ENCODE results near the gene TEAD2. TPM values are rescaled to one million over a fixed set of nuclear protein-coding genes. Genes with fewer than 3 reads are reported as not detected.

The TEAD2 gene
- total and polyA plus RNA-seq, 9 of the 15 experiments (the other 6 are each of a cell fraction or from before 2014, with no cell fraction given) = 1.6 to 27.0 (median 13.9) TPM

DNA sequence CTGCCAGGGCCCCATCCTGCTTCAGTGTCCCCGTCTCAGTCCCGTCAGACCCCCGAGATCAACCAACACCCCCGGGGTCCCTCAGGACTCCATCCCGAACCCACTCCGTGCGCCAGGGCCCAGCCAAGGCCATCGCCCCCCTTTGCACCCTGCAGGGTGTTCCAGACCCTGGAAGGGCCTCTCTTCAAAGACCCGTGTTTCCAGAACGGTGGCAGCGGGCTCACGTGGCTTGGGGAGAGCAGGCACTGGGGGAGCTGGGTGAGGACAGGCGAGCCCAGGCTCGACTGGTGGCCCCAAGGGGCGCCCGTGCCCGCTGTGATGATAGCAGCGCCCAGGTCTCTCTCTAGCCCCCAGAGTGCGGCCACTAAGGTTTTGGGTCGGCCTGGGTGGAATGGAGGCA, 27.2 kb upstream of the TEAD2 start:
- no peaks in the 10 kb centered on the region for H4K20me1 ChIP-seq (replicated peaks; ENCODE audit: control insufficient read depth, insufficient read depth, low read length)
- POLR2A ChIA-PET = interaction anchor here (0.6 to 1.7 kb wide), 2 partner anchors 21 to 22 kb away, joined by 5 to 6 read pairs; no protein-coding TSS in a partner anchor
- TF ChIP-seq, protein P1, sequence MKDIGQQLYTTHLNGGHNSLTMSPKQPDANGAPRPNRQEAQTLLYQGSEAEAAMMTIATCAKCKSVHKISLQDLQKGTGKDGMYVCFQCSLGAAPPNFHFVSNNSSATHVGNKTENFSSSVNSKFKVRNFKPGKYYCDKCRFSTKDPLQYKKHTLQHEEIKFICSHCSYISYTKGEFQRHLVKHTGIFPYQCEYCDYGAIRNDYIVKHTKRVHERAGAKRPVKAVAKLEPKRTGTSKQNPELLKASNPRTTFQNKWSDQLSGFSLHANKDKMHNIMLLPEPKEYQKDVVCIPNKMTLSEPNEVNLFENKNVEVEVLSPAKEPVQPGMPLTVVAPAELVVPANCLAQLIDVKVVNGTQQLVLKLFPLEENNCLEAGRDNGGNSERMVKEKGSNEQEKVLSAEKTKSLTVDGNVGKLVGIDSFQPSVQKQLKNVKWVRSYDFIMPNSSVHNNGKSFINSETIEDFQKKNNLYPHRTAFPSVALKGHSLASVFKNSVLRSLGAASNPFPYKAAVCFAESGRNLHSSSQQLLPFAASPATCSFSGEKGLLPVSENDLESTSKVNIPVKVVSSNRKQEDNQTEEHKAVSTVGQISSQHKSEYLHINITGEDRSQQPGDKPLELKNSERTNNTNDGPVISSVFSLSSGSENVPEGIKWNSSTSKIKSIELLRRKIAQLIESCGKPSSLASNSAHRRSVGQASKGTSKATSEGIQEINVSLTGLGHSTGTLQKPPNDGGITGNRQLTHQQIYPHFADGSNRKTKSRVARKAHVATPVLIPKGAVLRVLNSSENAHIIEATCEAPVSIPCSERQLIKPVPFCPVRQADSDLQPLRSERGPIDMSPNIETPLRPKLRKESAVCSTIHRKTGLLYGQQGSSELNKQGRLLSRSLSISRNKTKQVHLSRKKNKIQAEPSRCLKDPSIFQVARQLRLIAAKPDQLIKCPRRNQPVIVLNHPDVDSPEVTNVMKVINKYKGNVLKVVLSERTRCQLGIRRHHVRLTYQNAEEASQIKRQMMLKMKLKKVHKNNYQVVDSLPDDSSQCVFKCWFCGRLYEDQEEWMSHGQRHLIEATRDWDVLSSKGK (CRISPR knock-in tag; IDR thresholded peaks at IDR 0.05) = no peak
- TF ChIP-seq E2F3 (CRISPR knock-in tag; IDR thresholded peaks at IDR 0.05) (no peak), SMAD1 (IDR thresholded peaks at IDR 0.05; ENCODE audit: low read depth, low read length, partially characterized antibody) (no peak), CEBPZ (IDR thresholded peaks at IDR 0.05; ENCODE audit: borderline replicate concordance, low read depth, low read length) (no peak), RFX7 (CRISPR knock-in tag; IDR thresholded peaks at IDR 0.05) (no peak), ZBTB34 (CRISPR knock-in tag; IDR thresholded peaks at IDR 0.05) (no peak), ZSCAN29 (IDR thresholded peaks at IDR 0.05) (no peak), HMBOX1 (IDR thresholded peaks at IDR 0.05) (no peak), CBFA2T3 (IDR thresholded peaks at IDR 0.05) (no peak)
- TF ChIP-seq, protein P2, sequence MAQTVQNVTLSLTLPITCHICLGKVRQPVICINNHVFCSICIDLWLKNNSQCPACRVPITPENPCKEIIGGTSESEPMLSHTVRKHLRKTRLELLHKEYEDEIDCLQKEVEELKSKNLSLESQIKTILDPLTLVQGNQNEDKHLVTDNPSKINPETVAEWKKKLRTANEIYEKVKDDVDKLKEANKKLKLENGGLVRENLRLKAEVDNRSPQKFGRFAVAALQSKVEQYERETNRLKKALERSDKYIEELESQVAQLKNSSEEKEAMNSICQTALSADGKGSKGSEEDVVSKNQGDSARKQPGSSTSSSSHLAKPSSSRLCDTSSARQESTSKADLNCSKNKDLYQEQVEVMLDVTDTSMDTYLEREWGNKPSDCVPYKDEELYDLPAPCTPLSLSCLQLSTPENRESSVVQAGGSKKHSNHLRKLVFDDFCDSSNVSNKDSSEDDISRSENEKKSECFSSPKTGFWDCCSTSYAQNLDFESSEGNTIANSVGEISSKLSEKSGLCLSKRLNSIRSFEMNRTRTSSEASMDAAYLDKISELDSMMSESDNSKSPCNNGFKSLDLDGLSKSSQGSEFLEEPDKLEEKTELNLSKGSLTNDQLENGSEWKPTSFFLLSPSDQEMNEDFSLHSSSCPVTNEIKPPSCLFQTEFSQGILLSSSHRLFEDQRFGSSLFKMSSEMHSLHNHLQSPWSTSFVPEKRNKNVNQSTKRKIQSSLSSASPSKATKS (CRISPR knock-in tag; IDR thresholded peaks at IDR 0.05) = no peak

More for the DNA sequence above, 27.2 kb upstream of the TEAD2 start:
- H3K4me1 ChIP-seq (replicated peaks in 1 of 2; ENCODE audit: control insufficient read depth in 2 of 2, insufficient read depth in 2 of 2, low read length in 2 of 2) = peaks cover 7 to 37% of the 10 kb centered on the region in 2 experiments; a peak in 4 of 5 replicates
- no TSS peak for BruUV-seq (replicated peaks)
- no peak overlapping the region for H2AFZ ChIP-seq (ENCODE audit: low read depth, low read length)
- no peak overlapping the region for H3K4me3 ChIP-seq
- CTCF ChIA-PET (ENCODE audit: low intra/inter-chr PET ratio) = no interaction called here
- H3K9ac ChIP-seq (ENCODE audit: insufficient read depth in 1 of 2, low read depth in 2 of 2, low read length in 2 of 2) = no peak overlapping the region
- H3K9me3 ChIP-seq (replicated peaks; ENCODE audit: control insufficient read depth, insufficient read depth, low read depth, low read length) = 0 out of 2 replicates have a peak, but pooled peaks cover 3% of the 10 kb centered on the region
- H3K79me2 ChIP-seq (ENCODE audit: control insufficient read depth, insufficient read depth, low read length) = no peaks in the 10 kb centered on the region
- intact Hi-C loops (cut with micrococcal nuclease) (no loop called here), in situ Hi-C loops (cut with MboI) (no loop called here)
- H3K27ac ChIP-seq (ENCODE audit: extremely low read depth, low read depth, low read length) = no peak overlapping the region
- 52% methylated on average over 20 of the region's 20 CpGs for WGBS (ENCODE audit: insufficient coverage, low coverage, missing lambda C conversion rate)
- no peak overlapping the region for H3K4me2 ChIP-seq (ENCODE audit: insufficient read depth, low read length)
- ATAC-seq = no peak
- no peaks in the 10 kb centered on the region for H3K27me3 ChIP-seq (ENCODE audit: control insufficient read depth in 2 of 2, insufficient read depth in 2 of 2, low read length in 2 of 2)
- H3K36me3 ChIP-seq (ENCODE audit: control insufficient read depth, insufficient read depth, low read length) = no peaks in the 10 kb centered on the region
- no peak for DNase-seq (ENCODE audit: extremely low read depth in 1 of 4, low spot score in 3 of 4)
- H3K9me1 ChIP-seq (ENCODE audit: control insufficient read depth, insufficient read depth, low read length) = no peaks in the 10 kb centered on the region
- FAIRE-seq = no peak

Measured in K562 (cell line).